HCT116 (cell line): Measurements from ENCODE around the gene CCL18.

Source experiments
- ELF1 ChIP-seq: IDR thresholded peaks from 2 replicates; pipeline ENCODE4 v1.6.1; 2012; ENCODE audit warnings: low read depth, borderline replicate concordance
- EZH2 ChIP-seq: fragments of 200-600 bp; sonication (generic); IDR thresholded peaks from 2 replicates; pipeline ENCODE4 v1.6.1; 2017; ENCODE audit warnings: antibody characterized with exemption, mixed run types
- EZH2phosphoT487 ChIP-seq: fragments of 200-600 bp; IDR thresholded peaks from 2 replicates; pipeline ENCODE4 v1.6.1; 2018; ENCODE audit warnings: antibody characterized with exemption, borderline replicate concordance
- POLR2A ChIP-seq: IDR thresholded peaks from 2 replicates; pipeline ENCODE4 v1.7.0; 2011; ENCODE audit warnings: borderline replicate concordance; ENCODE audit not compliant: insufficient read depth, insufficient read length; ENCODE audit errors: extremely low read depth
- POLR2AphosphoS5 ChIP-seq: IDR thresholded peaks from 2 replicates; pipeline ENCODE4 v1.6.1; 2011; ENCODE audit warnings: mild to moderate bottlenecking, low read depth, low read length, moderate library complexity
- SIN3A ChIP-seq: IDR thresholded peaks from 2 replicates; pipeline ENCODE4 v1.6.1; 2012; ENCODE audit warnings: low read depth
- SP1 ChIP-seq: IDR thresholded peaks from 2 replicates; pipeline ENCODE4 v1.6.1; 2012; ENCODE audit warnings: low read depth
- YY1 ChIP-seq: IDR thresholded peaks from 2 replicates; pipeline ENCODE4 v1.6.1; 2011; ENCODE audit warnings: low read length, low read depth, moderate library complexity, mild to moderate bottlenecking; ENCODE audit not compliant: insufficient replicate concordance; ENCODE audit errors: extremely low read depth
- TF ChIP-seq, protein P1 (sequence below), 3 experiments: fragments of 200-600 bp in 1 of 3; sonication (generic) in 1 of 3; IDR thresholded peaks in 2 of 3; conservative IDR thresholded peaks in 1 of 3; 2 replicates each; pipeline ENCODE4 v1.5.1; 2012 to 2017; ENCODE audit warnings: low read depth in 2 of 3, low read length in 2 of 3, antibody characterized with exemption in 1 of 3, borderline replicate concordance in 1 of 3, control low read depth in 1 of 3, mild to moderate bottlenecking in 1 of 3, mixed read lengths in 1 of 3, mixed run types in 1 of 3, moderate library complexity in 1 of 3; ENCODE audit not compliant: insufficient read depth in 1 of 3
- TF ChIP-seq, protein P2 (sequence below): IDR thresholded peaks from 2 replicates; pipeline ENCODE4 v1.6.1; 2012; ENCODE audit warnings: low read depth
- TF ChIP-seq, protein P3 (sequence below): IDR thresholded peaks from 2 replicates; pipeline ENCODE4 v1.6.1; 2011; ENCODE audit warnings: mild to moderate bottlenecking, low read length, moderate library complexity; ENCODE audit not compliant: insufficient replicate concordance; ENCODE audit errors: extremely low read depth
- TF ChIP-seq, protein P4 (sequence below): IDR thresholded peaks from 2 replicates; pipeline ENCODE4 v1.6.1; 2012

DNA sequence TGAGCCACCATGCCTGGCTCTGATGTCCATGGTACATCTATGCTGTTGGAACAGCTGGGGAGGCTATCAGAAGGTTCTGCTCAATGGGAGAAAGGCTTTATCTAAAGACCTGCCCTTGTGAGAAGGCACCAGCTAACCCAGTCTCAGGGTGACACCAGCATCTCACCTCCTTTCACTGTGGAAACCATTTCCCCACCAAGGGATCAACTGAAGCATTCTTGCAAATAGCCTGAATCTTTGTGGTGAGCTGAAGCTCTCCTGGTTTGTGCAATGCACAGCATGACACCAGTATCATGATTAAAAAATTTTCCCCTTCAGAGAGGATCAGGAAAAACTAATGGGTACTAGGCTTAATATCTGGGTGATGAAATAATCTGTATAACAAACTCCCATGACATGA lies 5.1 kb downstream of the CCL18 start:
- no peak for TF ChIP-seq EZH2phosphoT487
- TF ChIP-seq, protein P1, sequence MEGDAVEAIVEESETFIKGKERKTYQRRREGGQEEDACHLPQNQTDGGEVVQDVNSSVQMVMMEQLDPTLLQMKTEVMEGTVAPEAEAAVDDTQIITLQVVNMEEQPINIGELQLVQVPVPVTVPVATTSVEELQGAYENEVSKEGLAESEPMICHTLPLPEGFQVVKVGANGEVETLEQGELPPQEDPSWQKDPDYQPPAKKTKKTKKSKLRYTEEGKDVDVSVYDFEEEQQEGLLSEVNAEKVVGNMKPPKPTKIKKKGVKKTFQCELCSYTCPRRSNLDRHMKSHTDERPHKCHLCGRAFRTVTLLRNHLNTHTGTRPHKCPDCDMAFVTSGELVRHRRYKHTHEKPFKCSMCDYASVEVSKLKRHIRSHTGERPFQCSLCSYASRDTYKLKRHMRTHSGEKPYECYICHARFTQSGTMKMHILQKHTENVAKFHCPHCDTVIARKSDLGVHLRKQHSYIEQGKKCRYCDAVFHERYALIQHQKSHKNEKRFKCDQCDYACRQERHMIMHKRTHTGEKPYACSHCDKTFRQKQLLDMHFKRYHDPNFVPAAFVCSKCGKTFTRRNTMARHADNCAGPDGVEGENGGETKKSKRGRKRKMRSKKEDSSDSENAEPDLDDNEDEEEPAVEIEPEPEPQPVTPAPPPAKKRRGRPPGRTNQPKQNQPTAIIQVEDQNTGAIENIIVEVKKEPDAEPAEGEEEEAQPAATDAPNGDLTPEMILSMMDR (IDR thresholded peaks at IDR 0.05 in 2 of 3, conservative IDR thresholded peaks at IDR 0.05 in 1 of 3; ENCODE audit: borderline replicate concordance in 1 of 3, insufficient read depth in 1 of 3, low read depth in 2 of 3, low read length in 2 of 3), result no peak
- no peak for TF ChIP-seq YY1
- TF ChIP-seq, protein P2, sequence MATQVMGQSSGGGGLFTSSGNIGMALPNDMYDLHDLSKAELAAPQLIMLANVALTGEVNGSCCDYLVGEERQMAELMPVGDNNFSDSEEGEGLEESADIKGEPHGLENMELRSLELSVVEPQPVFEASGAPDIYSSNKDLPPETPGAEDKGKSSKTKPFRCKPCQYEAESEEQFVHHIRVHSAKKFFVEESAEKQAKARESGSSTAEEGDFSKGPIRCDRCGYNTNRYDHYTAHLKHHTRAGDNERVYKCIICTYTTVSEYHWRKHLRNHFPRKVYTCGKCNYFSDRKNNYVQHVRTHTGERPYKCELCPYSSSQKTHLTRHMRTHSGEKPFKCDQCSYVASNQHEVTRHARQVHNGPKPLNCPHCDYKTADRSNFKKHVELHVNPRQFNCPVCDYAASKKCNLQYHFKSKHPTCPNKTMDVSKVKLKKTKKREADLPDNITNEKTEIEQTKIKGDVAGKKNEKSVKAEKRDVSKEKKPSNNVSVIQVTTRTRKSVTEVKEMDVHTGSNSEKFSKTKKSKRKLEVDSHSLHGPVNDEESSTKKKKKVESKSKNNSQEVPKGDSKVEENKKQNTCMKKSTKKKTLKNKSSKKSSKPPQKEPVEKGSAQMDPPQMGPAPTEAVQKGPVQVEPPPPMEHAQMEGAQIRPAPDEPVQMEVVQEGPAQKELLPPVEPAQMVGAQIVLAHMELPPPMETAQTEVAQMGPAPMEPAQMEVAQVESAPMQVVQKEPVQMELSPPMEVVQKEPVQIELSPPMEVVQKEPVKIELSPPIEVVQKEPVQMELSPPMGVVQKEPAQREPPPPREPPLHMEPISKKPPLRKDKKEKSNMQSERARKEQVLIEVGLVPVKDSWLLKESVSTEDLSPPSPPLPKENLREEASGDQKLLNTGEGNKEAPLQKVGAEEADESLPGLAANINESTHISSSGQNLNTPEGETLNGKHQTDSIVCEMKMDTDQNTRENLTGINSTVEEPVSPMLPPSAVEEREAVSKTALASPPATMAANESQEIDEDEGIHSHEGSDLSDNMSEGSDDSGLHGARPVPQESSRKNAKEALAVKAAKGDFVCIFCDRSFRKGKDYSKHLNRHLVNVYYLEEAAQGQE, result no peak
- TF ChIP-seq EZH2, result no peak
- no peak for TF ChIP-seq POLR2A
- TF ChIP-seq POLR2AphosphoS5, result no peak
- no peak for TF ChIP-seq SIN3A
- TF ChIP-seq, protein P3, sequence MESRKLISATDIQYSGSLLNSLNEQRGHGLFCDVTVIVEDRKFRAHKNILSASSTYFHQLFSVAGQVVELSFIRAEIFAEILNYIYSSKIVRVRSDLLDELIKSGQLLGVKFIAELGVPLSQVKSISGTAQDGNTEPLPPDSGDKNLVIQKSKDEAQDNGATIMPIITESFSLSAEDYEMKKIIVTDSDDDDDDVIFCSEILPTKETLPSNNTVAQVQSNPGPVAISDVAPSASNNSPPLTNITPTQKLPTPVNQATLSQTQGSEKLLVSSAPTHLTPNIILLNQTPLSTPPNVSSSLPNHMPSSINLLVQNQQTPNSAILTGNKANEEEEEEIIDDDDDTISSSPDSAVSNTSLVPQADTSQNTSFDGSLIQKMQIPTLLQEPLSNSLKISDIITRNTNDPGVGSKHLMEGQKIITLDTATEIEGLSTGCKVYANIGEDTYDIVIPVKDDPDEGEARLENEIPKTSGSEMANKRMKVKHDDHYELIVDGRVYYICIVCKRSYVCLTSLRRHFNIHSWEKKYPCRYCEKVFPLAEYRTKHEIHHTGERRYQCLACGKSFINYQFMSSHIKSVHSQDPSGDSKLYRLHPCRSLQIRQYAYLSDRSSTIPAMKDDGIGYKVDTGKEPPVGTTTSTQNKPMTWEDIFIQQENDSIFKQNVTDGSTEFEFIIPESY, result no peak
- TF ChIP-seq, protein P4, sequence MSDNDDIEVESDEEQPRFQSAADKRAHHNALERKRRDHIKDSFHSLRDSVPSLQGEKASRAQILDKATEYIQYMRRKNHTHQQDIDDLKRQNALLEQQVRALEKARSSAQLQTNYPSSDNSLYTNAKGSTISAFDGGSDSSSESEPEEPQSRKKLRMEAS, result no peak
- no peak for TF ChIP-seq SP1
- no peak for TF ChIP-seq ELF1
